NCI-H446 (cell line): Measurements from ENCODE around the gene HCN3.
A peak's percentile ranks its signal among the peaks of the same experiment; 100 is the strongest.
"Not testable (repeated sequence)": the region's sequence is repeated elsewhere in the genome, so short reads cannot be mapped to it uniquely, and the experiment has no call there.

Experiments
- DNase-seq, 2 experiments: peaks; one replicate each; lab custom pipeline; 2025; lab: John Stamatoyannopoulos, UW

HCN3 gene

GRCh38 chr1:155284476-155284875 is 7.2 kb downstream of the HCN3 start:
- DNase-seq, result no peak

GRCh38 chr1:155285063-155285462 is 7.8 kb downstream of the HCN3 start:
- DNase-seq, result no peak

- no peak for DNase-seq
Measured at GRCh38 chr1:155285631-155286044, 8.4 kb downstream of the HCN3 start.

GRCh38 chr1:155286544-155286943 is 9.3 kb downstream of the HCN3 start:
- no peak for DNase-seq

GRCh38 chr1:155287987-155288543 is 10.8 kb downstream of the HCN3 start:
- DNase-seq, result no peak

GRCh38 chr1:155291006-155291405 is 13.7 kb downstream of the HCN3 start:
- DNase-seq, result not testable (repeated sequence)

- no peak for DNase-seq
Measured at GRCh38 chr1:155293086-155293749, 16.0 kb downstream of the HCN3 start.

- DNase-seq, result no peak
Measured at GRCh38 chr1:155294520-155295182, 17.4 kb downstream of the HCN3 start.

GRCh38 chr1:155295183-155295941 is 18.1 kb downstream of the HCN3 start:
- DNase-seq, result no peak

GRCh38 chr1:155295942-155296267 is 18.6 kb downstream of the HCN3 start:
- DNase-seq, result no peak

GRCh38 chr1:155296661-155297060 is 19.4 kb downstream of the HCN3 start:
- no peak for DNase-seq

GRCh38 chr1:155297384-155297783 is 20.1 kb downstream of the HCN3 start:
- no peak for DNase-seq

- no peak for DNase-seq
Measured at GRCh38 chr1:155300024-155300423, 22.8 kb downstream of the HCN3 start.

GRCh38 chr1:155300553-155301329 is 23.5 kb downstream of the HCN3 start:
- DNase-seq, result no peak

- no peak for DNase-seq
Measured at GRCh38 chr1:155301342-155301841, 24.1 kb downstream of the HCN3 start, which contains the start of gene PKLR. Gene PKLR, minus strand, starts transcription at chr1:155301438. Its CDS starts 43 bp downstream, at chr1:155301395.

GRCh38 chr1:155304558-155305063 is 27.3 kb downstream of the HCN3 start:
- DNase-seq, result no peak

- DNase-seq, result no peak
Measured at GRCh38 chr1:155305881-155306391, 28.7 kb downstream of the HCN3 start.

GRCh38 chr1:155307247-155307740 is 30.0 kb downstream of the HCN3 start:
- peak in 1 of 2 experiments; percentile 40 for DNase-seq

- DNase-seq, result peak; percentile 97 to 100
Measured at GRCh38 chr1:155308493-155309422, 31.5 kb downstream of the HCN3 start, which contains the start of gene FDPS. Gene FDPS, plus strand, starts transcription at chr1:155308866. Its CDS starts 924 bp downstream, at chr1:155309790.
